Fibroblast of skin of abdomen (primary cell): ENCODE results near the gene AMOTL1.
A peak's percentile ranks its signal among the peaks of the same experiment; 100 is the strongest.

Experiments used
- DNase-seq: peaks from one replicate; pipeline ENCODE4 v3.0.0-alpha.2; 2013

Gene AMOTL1

DNA sequence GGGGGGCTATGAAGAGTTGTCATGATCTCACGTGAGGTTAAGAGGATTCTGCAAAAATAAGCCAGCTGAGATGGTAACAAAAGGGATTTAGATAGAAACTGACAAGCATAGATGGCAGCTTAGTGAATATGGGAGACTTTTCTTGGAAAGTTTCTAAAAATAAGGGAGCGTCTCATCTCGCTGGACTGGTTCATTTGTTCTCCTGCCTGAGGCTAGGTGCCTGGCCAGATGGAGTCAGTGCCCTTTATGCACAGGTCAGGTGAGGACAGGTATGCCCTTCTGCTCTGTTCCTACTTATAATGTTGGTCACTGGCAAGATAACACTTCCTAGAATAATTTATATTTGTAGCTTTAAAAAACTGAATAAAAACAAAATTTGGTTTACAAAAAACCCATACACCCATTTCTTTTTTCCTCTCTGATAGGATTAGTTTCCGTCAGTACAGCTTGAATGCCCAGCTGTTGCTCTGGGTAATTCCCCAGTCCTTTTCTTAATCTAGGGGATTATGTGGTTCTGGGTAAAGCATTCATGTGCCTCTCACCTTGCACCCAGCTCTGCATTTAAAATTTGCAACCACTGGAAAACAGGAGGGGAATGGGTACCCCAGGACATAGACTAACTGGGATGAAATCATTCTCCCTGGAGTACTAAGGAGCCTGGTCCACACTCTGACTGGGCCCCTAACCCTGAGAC is 90.0 kb downstream of the AMOTL1 start:
- no peak for DNase-seq

- no peak for DNase-seq
These were observed 92.2 kb downstream of the AMOTL1 start for GRCh38 chr11:94860333-94860732.

GRCh38 chr11:94861306-94861845 is 93.2 kb downstream of the AMOTL1 start:
- DNase-seq: no peak

GRCh38 chr11:94862926-94863880 is 95.0 kb downstream of the AMOTL1 start:
- DNase-seq: peak; percentile 37

DNA sequence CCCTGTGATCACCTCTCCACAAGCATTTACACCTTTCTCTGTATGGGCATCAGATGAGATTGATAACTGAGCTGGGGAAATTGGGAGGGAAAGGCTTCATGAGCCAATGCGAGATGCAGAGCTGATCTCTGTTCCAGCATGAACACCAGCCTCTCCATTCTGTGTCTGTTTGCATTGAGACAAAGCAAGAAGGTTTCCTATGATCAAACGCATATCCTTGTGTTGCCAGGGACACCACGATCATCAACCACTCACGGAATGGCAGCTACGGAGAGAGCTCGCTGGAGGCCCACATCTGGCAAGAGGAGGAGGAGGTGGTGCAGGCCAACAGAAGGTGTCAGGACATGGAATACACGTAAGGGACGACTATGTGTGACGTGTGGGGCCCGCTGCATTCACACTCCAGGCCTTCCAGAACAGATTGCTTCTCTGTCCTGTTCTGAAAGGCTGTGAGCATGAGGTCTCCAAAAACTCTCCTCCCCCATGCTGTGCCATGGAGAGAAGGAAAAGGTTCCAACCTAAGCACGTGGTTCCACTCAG is 96.4 kb downstream of the AMOTL1 start:
- DNase-seq: no peak

DNA sequence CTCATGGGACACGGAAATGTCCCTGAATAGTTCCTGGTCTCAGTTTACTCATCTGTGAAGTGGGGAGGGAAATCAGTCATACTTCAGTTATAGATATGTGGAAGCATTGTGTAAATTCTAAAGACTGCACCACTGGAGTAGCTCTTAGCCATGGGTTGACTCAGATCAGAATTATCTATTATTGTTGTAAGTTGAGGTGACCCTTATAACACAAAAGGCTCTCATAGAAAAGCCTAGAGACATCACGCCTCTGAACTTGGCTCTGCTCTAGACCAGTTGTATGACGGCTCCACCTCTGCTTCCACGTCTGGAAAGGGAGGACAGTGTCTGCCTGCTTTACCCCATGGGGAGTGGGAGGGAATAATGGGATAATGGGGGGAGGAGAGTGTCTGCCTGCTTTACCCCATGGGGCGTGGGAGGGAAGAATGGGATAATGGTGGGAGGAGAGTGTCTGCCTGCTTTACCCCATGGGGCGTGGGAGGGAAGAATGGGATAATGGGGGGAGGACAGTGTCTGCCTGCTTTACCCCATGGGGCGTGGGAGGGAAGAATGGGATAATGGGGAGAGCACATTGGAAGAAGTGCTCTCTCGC is 98.2 kb downstream of the AMOTL1 start:
- DNase-seq: no peak

DNA sequence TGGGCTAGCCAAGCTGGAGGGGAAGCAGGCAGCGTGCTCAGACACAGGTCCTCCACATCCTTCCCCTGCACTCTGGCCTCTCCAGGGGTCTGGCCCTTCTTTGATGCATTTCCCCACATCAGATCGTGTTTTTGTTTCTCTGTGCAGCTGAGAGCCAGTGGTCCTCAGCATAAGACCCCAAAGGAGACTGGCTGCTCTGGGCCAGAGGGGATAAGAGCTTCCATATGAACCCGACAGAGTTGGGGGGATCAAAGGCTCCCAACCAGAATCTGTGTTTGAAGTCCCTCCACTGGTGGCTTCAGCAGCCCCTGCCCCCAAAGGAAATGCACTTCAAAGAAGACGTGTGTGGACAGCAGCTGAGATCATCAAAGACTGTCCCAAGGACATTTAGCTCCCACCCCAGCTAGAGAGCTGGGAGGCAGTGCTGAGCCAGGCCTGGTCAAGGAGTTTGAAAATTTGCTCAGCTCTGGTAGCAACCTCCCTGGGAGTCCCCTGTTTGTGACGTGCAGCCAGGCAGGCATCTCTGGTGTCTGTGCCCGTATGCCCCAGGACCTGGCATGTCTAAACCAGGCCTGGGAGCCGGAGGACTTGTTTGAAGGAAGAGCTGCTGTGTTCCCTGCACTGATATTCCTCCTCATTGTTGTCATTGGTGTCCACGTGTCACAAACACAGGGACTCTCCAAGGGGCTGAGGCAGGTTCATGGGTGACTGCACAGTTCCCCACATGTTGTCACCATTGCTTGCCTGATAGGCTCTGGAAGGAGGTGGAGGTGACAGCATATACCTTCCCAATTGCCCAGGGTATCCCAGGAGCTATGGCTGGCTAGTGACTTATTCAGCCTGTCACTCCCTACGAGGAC is 99.0 kb downstream of the AMOTL1 start:
- DNase-seq: no peak

- no peak for DNase-seq
These were observed 100.3 kb downstream of the AMOTL1 start for GRCh38 chr11:94868468-94868867.

DNA sequence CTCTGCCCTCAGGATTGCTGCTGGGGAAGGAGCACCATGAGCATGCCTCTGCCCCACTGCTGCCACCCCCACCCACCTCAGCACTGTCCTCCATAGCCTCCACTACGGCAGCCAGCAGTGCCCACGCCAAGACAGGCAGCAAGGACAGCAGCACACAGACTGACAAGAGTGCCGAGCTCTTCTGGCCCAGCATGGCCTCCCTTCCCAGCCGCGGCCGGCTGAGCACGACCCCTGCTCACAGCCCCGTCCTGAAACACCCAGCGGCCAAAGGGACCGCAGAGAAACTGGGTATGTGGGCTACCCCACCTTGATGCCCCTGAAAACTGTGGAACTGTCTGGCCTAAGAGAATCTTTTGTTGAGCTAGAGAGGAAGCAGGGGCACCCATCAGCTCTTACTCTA is 101.0 kb downstream of the AMOTL1 start:
- no peak for DNase-seq

DNA sequence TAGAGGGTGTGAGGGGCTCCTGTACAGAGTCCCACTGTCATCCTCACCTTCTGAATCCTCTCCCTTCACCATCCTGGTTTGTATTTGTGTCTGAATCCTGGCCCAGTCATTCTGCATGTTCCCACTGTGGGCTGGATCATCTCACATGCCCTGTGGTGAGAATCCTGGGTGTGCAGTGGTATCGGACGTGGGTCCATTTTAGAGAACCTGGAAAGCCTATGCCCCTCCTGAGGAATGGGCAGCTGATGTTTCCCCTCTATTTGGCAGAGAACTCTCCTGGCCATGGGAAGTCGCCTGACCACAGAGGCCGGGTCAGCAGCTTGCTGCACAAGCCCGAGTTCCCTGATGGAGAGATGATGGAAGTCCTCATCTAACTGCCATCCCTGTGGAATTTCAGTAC is 102.3 kb downstream of the AMOTL1 start:
- no peak for DNase-seq

DNA sequence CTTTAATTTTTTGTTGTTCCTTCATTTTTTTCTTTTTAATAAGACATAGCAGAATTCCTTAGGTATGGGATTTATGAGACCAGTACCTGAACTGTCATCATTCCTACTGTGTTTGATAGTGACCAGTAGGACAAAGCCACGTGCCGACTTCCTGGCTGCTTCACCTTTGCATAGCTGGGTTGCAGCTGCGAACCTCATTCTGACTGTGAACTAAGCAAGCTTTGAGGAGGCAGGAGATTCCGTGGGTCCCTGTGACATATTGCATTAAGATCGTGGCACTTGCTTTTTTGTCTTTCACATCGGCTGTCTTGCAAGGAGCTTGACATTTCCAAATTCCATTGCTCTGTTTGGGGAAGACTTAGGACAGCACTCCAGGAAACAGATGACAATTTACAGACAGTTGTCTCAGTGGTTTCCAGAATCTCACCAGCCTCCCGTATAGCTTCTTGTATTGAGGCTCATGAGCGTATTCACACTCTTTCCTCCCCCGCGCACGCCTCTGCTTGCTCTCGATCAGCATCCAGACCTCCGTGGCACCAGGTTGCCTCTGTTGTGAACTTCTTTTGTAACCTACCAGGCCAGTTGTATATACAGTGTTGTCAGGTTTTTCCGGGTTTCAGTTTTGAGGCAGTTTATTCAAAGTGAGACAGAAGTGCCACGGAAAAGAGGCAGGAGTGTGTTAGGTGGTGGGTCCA is 103.5 kb downstream of the AMOTL1 start:
- DNase-seq: no peak

GRCh38 chr11:94873916-94874540 is 105.9 kb downstream of the AMOTL1 start:
- no peak for DNase-seq

DNA sequence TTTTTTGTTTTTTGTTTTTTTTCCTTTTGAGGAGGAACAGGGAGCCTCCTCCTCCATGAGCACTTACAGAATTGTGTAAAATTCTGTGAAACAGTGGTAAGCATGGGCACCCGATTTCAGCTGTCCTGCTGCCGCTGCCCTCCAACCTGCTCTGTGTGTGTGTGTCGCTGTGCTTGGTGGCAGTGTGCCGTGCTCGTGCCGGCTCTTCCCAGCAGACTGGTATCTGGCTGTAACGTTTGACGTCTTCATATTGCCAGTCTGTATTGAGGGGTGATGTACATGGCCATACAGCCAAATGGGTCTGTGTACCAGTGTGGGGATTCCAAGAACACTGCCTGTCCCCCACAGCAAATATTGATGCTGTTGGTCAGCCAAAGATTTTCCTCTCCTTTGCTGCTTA is 108.1 kb downstream of the AMOTL1 start:
- no peak for DNase-seq

DNA sequence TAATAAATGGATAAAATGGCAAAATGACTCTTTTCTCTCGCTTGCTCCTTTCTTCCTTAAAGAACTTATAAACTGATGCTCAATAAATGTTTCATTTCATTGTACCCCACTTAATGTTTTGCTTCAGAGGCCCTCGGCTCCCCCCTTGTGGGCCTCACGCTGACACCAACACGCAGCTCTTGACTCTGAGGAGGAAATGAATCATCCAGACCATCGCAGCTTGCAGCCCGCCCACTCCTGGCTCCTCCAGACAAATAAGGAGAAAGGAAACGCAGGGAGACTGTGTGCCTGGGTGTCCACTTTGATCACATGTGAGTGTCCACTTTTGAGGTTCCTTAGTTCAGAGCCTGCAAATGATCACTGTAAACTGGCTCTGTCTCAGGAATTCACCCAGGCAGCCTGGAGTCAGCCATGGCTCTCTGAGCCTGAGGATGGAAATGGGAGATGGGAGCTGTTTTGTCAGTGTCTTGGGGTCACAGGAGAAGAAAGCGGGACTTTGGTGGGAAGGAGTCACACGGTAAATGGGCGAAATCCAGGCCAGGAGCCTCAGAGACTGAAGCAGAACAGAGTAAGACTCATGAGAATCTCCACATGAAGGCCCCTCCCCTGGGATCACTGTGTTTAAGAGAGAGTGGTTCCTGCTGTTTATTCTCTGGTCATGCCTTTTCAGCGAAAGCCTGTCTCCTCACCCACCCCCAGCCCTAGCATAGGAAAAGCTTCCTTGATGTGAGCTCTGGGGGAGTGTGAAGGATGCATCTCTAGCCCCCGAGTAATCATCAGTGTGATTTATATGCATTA is 108.7 kb downstream of the AMOTL1 start:
- DNase-seq: peak; percentile 95

DNA sequence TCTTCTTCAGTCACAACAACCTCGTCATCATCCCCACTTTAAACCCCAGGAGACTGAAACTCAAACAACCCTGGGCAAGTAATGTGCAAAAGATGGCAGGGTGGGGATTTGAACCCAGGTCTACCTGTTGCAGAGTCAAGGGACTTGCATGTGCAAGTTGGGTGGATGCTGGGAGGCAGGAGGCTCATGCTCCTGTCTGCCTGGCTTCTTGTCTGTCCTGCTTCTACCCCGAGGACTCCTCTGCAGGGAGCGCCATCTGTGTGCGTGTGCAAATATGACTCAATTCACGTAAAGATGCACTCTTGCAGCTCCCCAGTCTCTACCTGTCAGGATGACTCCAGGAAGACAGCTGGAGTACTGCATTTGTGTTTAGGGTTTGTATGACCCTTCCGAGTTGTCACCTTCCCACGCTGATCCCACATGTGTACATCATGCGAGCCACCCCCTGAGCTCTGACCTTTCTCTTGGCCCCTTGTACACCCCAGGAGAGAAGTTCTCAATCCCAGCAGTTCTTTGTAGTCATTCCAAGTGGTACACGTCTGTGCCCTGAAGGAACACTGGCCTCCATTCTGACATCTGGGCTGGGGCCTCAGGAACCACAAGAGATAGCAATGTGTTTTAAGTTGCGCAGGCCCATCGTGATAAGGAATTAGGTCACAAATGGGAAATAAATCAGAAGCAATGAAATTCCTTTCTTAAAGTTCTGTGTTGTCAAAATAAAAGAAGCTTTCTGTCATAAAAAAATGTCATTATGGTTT is 109.5 kb downstream of the AMOTL1 start:
- DNase-seq: no peak

DNA sequence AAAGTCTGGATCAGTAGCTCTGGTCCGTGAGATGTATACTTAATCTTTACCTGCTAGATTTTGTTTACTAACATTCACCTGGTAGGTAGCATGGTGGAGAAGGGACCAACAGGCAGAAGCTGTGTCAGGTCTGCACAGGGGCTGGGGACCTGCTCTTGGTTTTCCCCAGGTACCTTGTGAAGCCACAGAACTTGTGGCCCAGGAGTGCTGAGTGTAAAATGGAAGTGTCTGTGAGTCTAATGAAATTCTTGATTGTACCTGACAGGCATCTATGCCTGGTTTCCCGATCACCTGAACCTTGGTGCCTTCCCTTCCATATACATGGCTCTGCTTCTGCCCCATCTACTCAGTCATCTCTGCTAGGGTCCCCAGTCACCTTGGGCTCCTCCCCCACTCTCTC is 110.8 kb downstream of the AMOTL1 start:
- DNase-seq: no peak

- DNase-seq: peak; percentile 25
These were observed 112.1 kb downstream of the AMOTL1 start for GRCh38 chr11:94880216-94880615.

GRCh38 chr11:94882931-94883330 is 114.8 kb downstream of the AMOTL1 start:
- no peak for DNase-seq

- no peak for DNase-seq
These were observed 115.7 kb downstream of the AMOTL1 start for GRCh38 chr11:94883878-94884277.
